IMR-90 (cell line): ENCODE results near the gene CWC15. TPM values are rescaled to one million over a fixed set of nuclear protein-coding genes. Genes with fewer than 3 reads are reported as not detected.

Source experiments
- ATAC-seq: fragments of 200-7000 bp; cut with Tn5 transposase; 2 replicates; pipeline ENCODE4 v1.9.1; 2020; ENCODE audit warnings: low read depth, mild to moderate bottlenecking, moderate library complexity
- BruUV-seq: library from RNA; stranded (reverse); fragments of 400-500 nt; replicated peaks from 2 replicates; lab custom pipeline; 2021; lab: Mats Ljungman, UMichigan
- CTCF ChIA-PET: fragments of 300-600 bp; formaldehyde crosslinking; extraction: SDS; loops from one replicate; lab custom pipeline; 2021; ENCODE audit warnings: antibody characterized with exemption; lab: Yijun Ruan, JAX
- POLR2A ChIA-PET: fragments of 300-600 bp; sonication (Branson Sonifier 250); formaldehyde crosslinking; loops from one replicate; lab custom pipeline; 2022; ENCODE audit warnings: antibody characterized with exemption; ENCODE audit not compliant: unreplicated experiment; lab: Charles Lee
- DNase-seq: peaks from one replicate; pipeline ENCODE4 v3.0.0; 2013
- H2AFZ ChIP-seq: replicated peaks from 2 replicates; pipeline ENCODE3; 2013; ENCODE audit warnings: low read length, mild to moderate bottlenecking; ENCODE audit not compliant: poor library complexity
- H2AK5ac ChIP-seq: 2 replicates; pipeline ENCODE4 v1.6.1; 2013; ENCODE audit warnings: low read depth, low read length, inconsistent platforms
- H2AK9ac ChIP-seq: replicated peaks from 2 replicates; pipeline ENCODE3; 2013; ENCODE audit warnings: mild to moderate bottlenecking, low read depth, low read length, moderate library complexity; ENCODE audit not compliant: poor library complexity
- H2BK120ac ChIP-seq: 2 replicates; pipeline ENCODE4 v1.6.1; 2013; ENCODE audit warnings: low read depth, low read length, inconsistent platforms
- H2BK15ac ChIP-seq: 3 replicates; pipeline ENCODE4 v1.6.1; 2013; ENCODE audit warnings: low read depth, low read length, inconsistent platforms
- H2BK20ac ChIP-seq: 2 replicates; pipeline ENCODE4 v1.6.1; 2013; ENCODE audit warnings: low read depth, mild to moderate bottlenecking, inconsistent platforms, low read length, moderate library complexity
- H2BK5ac ChIP-seq: 2 replicates; pipeline ENCODE4 v1.6.1; 2013; ENCODE audit warnings: mild to moderate bottlenecking, low read depth, low read length, inconsistent platforms; ENCODE audit not compliant: poor library complexity, severe bottlenecking
- H3K14ac ChIP-seq: replicated peaks from 2 replicates; pipeline ENCODE4 v1.6.1; 2013; ENCODE audit warnings: low read depth, low read length, inconsistent platforms
- H3K18ac ChIP-seq: 2 replicates; pipeline ENCODE4 v1.6.1; 2013; ENCODE audit warnings: low read depth, low read length, control low read depth
- H3K23ac ChIP-seq: 2 replicates; pipeline ENCODE4 v1.6.1; 2013; ENCODE audit warnings: low read depth, low read length, inconsistent platforms
- H3K27ac ChIP-seq: 2 replicates; pipeline ENCODE4 v1.5.1; 2013; ENCODE audit warnings: mild to moderate bottlenecking, control low read depth, low read length; ENCODE audit not compliant: insufficient read depth
- H3K27me3 ChIP-seq: 2 replicates; pipeline ENCODE4 v1.6.1; 2013; ENCODE audit warnings: low read length; ENCODE audit not compliant: control insufficient read depth, insufficient read depth
- H3K36me3 ChIP-seq: 2 replicates; pipeline ENCODE4 v1.6.1; 2013; ENCODE audit warnings: low read length, mixed read lengths; ENCODE audit not compliant: control insufficient read depth, insufficient read depth
- H3K4ac ChIP-seq: 2 replicates; pipeline ENCODE4 v1.6.1; 2013; ENCODE audit warnings: low read depth, low read length, inconsistent platforms
- H3K4me1 ChIP-seq: 2 replicates; pipeline ENCODE4 v1.6.1; 2013; ENCODE audit warnings: low read length, mixed read lengths; ENCODE audit not compliant: control insufficient read depth, insufficient read depth
- H3K4me2 ChIP-seq: 2 replicates; pipeline ENCODE4 v1.6.1; 2013; ENCODE audit warnings: low read depth, mild to moderate bottlenecking, control low read depth, low read length, moderate library complexity
- H3K4me3 ChIP-seq: 2 replicates; pipeline ENCODE4 v1.5.1; 2013; ENCODE audit warnings: low read depth, mild to moderate bottlenecking, control low read depth, low read length, moderate library complexity; ENCODE audit not compliant: insufficient read depth
- H3K56ac ChIP-seq: 2 replicates; pipeline ENCODE4 v1.6.1; 2013; ENCODE audit warnings: low read length, inconsistent platforms; ENCODE audit not compliant: insufficient read depth; ENCODE audit errors: extremely low read depth
- H3K79me1 ChIP-seq, 2 experiments: 2 replicates each; pipeline ENCODE4 v1.6.1; 2013; ENCODE audit warnings: low read length in 2 of 2, inconsistent platforms in 1 of 2, low read depth in 1 of 2
- H3K9ac ChIP-seq: 2 replicates; pipeline ENCODE4 v1.6.1; 2013; ENCODE audit warnings: low read depth, low read length, control low read depth
- H3K9me1 ChIP-seq: 2 replicates; pipeline ENCODE4 v1.6.1; 2013; ENCODE audit warnings: low read length, inconsistent platforms; ENCODE audit not compliant: insufficient read depth
- H3K9me3 ChIP-seq: 2 replicates; pipeline ENCODE4 v1.6.1; 2013; ENCODE audit warnings: low read length; ENCODE audit not compliant: control insufficient read depth, insufficient read depth
- H4K20me1 ChIP-seq: 2 replicates; pipeline ENCODE4 v1.6.1; 2013; ENCODE audit warnings: low read length, inconsistent platforms; ENCODE audit not compliant: insufficient read depth
- H4K5ac ChIP-seq: 2 replicates; pipeline ENCODE4 v1.6.1; 2013; ENCODE audit warnings: mild to moderate bottlenecking, low read depth, low read length, control low read depth
- H4K8ac ChIP-seq, 2 experiments: 2 replicates each; pipeline ENCODE4 v1.6.1; 2013; ENCODE audit warnings: low read depth in 2 of 2, low read length in 2 of 2, control low read depth in 1 of 2, inconsistent platforms in 1 of 2
- H4K91ac ChIP-seq: 2 replicates; pipeline ENCODE4 v1.6.1; 2013; ENCODE audit warnings: low read depth, low read length, inconsistent platforms; ENCODE audit not compliant: insufficient read depth
- BHLHE40 ChIP-seq: fragments of 150-350 bp; IDR thresholded peaks from 2 replicates; pipeline ENCODE4 v1.6.1; 2016; ENCODE audit warnings: mild to moderate bottlenecking, low read depth, low read length
- ELK1 ChIP-seq: fragments of 150-350 bp; IDR thresholded peaks from 2 replicates; pipeline ENCODE4 v1.6.1; 2016; ENCODE audit warnings: low read depth, mild to moderate bottlenecking, low read length, moderate library complexity, borderline replicate concordance
- MAFK ChIP-seq: IDR thresholded peaks from 2 replicates; pipeline ENCODE4 v1.6.1; 2012; ENCODE audit warnings: low read depth, low read length, improper control_type of control experiment
- MAZ ChIP-seq: IDR thresholded peaks from 2 replicates; pipeline ENCODE4 v1.6.1; 2012; ENCODE audit warnings: low read depth, mild to moderate bottlenecking, low read length, improper control_type of control experiment, moderate library complexity, borderline replicate concordance
- RAD21 ChIP-seq: IDR thresholded peaks from 2 replicates; pipeline ENCODE4 v1.6.1; 2012; ENCODE audit warnings: low read length, improper control_type of control experiment
- RFX5 ChIP-seq: IDR thresholded peaks from 2 replicates; pipeline ENCODE4 v1.8.0; 2012; ENCODE audit warnings: low read depth, mild to moderate bottlenecking, low read length, moderate library complexity
- SMC3 ChIP-seq: fragments of 150-350 bp; IDR thresholded peaks from 2 replicates; pipeline ENCODE4 v1.6.1; 2016; ENCODE audit warnings: low read depth, mild to moderate bottlenecking, antibody characterized with exemption, low read length, moderate library complexity
- WGBS, 2 experiments: methylation state at CpG; one replicate each; pipeline versions ENCODE4 v1.1.5 to v1.1.7; 2013; ENCODE audit warnings: missing lambda C conversion rate in 2 of 2; ENCODE audit not compliant: insufficient read length in 1 of 2; ENCODE audit errors: extremely low coverage in 2 of 2; 5-methylcytosine and 5-hydroxymethylcytosine counted together
- dilution Hi-C: fragments of 300-500 bp; cut with HindIII; formaldehyde crosslinking; loops from one replicate; pipeline ENCODE4 v1.14.3; 2018; ENCODE audit warnings: low sequenced_read_pairs; ENCODE audit not compliant: unreplicated experiment
- in situ Hi-C: fragments of 300-500 bp; cut with MboI; formaldehyde crosslinking; loops from 3 replicates; pipeline ENCODE4 v1.14.3; 2019; ENCODE audit warnings: low sequenced_read_pairs, inconsistent platforms, mixed read lengths
- intact Hi-C: fragments of 100-400 bp; cut with micrococcal nuclease; formaldehyde crosslinking; loops from 2 replicates; pipeline ENCODE4 v1.10.0; 2022
- polyA plus RNA-seq, 3 experiments: library from polyadenylated mRNA; depleted of rRNA; stranded (reverse); fragments of >200 nt; gene quantifications; 2 replicates each; pipeline ENCODE4 v1.2.3, GENCODE V29; 2012; ENCODE audit warnings: low replicate concordance in 1 of 3
- total RNA-seq: library from RNA; depleted of rRNA; stranded (reverse); fragments of >200 nt; gene quantifications from 2 replicates; pipeline ENCODE4 v1.2.3, GENCODE V29; 2012
- TF ChIP-seq, protein P1 (sequence below): fragments of 150-350 bp; IDR thresholded peaks from 2 replicates; pipeline ENCODE4 v1.6.1; 2017; ENCODE audit warnings: mild to moderate bottlenecking, antibody characterized with exemption, low read length, low read depth
- TF ChIP-seq, protein P2 (sequence below): conservative IDR thresholded peaks from 2 replicates; pipeline ENCODE4 v1.5.1; 2012; ENCODE audit warnings: mild to moderate bottlenecking, low read depth, low read length, improper control_type of control experiment

CWC15 gene
- total and polyA plus RNA-seq, 2 of the 4 experiments (the other 2 are of a cell fraction): 38.4 to 48.6 TPM

GRCh38 chr11:94933223-94934130 is 39.9 kb downstream of the CWC15 start (continued):
- TF ChIP-seq, protein P1, sequence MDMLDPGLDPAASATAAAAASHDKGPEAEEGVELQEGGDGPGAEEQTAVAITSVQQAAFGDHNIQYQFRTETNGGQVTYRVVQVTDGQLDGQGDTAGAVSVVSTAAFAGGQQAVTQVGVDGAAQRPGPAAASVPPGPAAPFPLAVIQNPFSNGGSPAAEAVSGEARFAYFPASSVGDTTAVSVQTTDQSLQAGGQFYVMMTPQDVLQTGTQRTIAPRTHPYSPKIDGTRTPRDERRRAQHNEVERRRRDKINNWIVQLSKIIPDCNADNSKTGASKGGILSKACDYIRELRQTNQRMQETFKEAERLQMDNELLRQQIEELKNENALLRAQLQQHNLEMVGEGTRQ: no peak
- TF ChIP-seq RFX5: no peak

DNA sequence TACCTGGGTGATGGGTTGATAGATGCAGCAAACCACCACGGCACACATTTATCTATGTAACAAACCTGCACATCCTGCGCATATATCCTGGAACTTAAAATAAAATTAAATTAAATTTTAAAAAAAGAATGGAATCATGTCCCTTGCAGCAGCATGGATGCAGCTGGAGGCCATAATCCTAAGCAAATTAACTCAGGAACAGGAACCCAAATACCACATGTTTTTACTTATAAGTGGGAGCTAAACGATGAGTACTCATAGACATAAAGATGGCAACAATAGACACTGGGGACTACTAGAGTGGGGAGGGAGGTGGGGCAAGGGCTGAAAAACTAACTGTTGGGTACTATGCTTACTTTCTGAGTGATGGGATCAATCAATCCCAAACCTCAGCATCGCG is 40.9 kb downstream of the CWC15 start:
- Histone ChIP-seq H4K20me1 (no peaks in the 10 kb centered on the region), H3K9me3 (no peaks in the 10 kb centered on the region), H3K9me1 (peaks cover 33% of the 10 kb centered on the region), H2AK5ac (peak overlapping the region; percentile 85), H4K5ac (peak overlapping the region; percentile 92), H3K4me1 (peaks cover 31% of the 10 kb centered on the region), H3K27me3 (no peaks in the 10 kb centered on the region), H3K4me3 (no peak overlapping the region), H3K56ac (0 out of 2 replicates have a peak overlapping the region, but pooled peaks have one; percentile 73), H3K4me2 (no peak overlapping the region), H3K79me1 (peaks cover 0 to 12% of the 10 kb centered on the region in 2 experiments; a peak in 2 of 4 replicates), H2AK9ac (no peak overlapping the region), H3K23ac (peak overlapping the region; percentile 28; the same call in 1 of the 2 replicates), H4K91ac (peak overlapping the region; percentile 83), H3K9ac (peak overlapping the region; percentile 17), H2BK120ac (peak overlapping the region; percentile 95), H2BK5ac (peak overlapping the region; percentile 95), H2BK15ac (peak overlapping the region; percentile 91; the same call in 2 of the 3 replicates), H3K18ac (peak overlapping the region; percentile 94), H3K4ac (peak overlapping the region; percentile 87), H2AFZ (no peak overlapping the region), H4K8ac (peak overlapping the region; percentile 5 to 89), H3K27ac (peak overlapping the region; percentile 72; the same call in 1 of the 2 replicates), H3K14ac (peak overlapping the region; percentile 26), H2BK20ac (peak overlapping the region; percentile 94), H3K36me3 (no peaks in the 10 kb centered on the region)
- in situ Hi-C loops: loop anchor here (25.0 kb wide), 1 partner anchor 795 kb away; the partner anchor contains the start of gene PANX1
- CTCF ChIA-PET: no interaction called here
- TF ChIP-seq, protein P1: no peak
- TF ChIP-seq BHLHE40 (no peak), RAD21 (no peak), MAFK (no peak), ELK1 (no peak), SMC3 (no peak), RFX5 (no peak), MAZ (no peak)
- TF ChIP-seq, protein P2, sequence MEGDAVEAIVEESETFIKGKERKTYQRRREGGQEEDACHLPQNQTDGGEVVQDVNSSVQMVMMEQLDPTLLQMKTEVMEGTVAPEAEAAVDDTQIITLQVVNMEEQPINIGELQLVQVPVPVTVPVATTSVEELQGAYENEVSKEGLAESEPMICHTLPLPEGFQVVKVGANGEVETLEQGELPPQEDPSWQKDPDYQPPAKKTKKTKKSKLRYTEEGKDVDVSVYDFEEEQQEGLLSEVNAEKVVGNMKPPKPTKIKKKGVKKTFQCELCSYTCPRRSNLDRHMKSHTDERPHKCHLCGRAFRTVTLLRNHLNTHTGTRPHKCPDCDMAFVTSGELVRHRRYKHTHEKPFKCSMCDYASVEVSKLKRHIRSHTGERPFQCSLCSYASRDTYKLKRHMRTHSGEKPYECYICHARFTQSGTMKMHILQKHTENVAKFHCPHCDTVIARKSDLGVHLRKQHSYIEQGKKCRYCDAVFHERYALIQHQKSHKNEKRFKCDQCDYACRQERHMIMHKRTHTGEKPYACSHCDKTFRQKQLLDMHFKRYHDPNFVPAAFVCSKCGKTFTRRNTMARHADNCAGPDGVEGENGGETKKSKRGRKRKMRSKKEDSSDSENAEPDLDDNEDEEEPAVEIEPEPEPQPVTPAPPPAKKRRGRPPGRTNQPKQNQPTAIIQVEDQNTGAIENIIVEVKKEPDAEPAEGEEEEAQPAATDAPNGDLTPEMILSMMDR: no peak
- no TSS peak for BruUV-seq
- POLR2A ChIA-PET: no interaction called here
- dilution Hi-C loops: no loop called here
- intact Hi-C loops: no loop called here
- no CpG with 5 or more reads among the region's 5 CpGs for WGBS, 2 experiments
- ATAC-seq: no peak
- DNase-seq: no peak
